ENCODE results near the gene HOXB6.

HOXB6 gene

DNA sequence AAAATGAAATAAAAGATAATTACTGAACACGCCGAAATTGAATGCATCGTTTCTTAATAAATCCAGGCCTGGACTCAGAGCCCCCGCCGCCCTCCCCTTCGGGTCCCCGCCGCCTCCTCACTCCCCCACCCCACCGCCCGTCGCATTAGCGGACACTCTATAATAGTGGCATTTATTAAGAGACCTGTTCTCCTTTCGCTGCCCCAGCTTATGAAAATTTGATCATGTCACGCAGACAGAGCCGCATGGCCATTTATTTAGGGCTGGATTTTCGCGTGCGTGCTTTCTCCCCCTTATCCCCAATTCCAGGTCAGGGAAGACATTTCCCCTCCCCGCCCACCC lies 53.6 kb downstream of the HOXB6 start:
- no peak for DNase-seq

DNA sequence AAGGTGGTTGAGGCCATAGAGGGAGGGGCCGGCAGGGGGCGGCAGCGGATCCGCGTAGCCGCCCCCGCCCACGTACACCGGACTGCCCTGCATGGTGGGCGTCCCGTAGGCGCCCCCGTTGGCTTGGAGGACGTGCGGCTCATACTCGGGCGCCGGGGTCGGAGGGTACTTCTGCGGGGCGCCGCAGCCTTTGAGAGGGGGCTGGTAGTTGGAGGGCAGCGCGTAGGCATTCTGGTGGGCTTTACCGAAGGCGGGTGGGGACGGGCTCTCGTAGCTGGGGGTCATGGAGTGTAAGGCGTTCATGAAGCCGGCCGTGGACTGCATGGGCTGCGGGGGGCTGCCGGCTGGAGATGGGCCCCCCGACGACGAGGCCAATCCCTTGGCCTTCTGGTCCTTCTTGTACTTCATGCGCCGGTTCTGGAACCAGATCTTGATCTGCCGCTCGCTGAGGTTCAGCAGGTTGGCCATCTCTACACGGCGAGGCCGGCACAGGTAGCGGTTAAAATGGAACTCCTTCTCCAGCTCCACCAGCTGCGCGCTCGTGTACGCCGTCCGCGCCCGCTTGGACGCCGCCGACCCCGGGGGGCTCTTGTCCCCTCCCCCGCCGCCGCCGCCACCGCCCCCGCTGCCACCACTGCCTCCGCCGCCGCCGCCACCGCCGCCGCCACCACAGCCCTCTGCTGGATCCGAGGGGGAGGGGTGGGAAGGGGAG lies 54.1 kb downstream of the HOXB6 start:
- DNase-seq, result no peak

DNA sequence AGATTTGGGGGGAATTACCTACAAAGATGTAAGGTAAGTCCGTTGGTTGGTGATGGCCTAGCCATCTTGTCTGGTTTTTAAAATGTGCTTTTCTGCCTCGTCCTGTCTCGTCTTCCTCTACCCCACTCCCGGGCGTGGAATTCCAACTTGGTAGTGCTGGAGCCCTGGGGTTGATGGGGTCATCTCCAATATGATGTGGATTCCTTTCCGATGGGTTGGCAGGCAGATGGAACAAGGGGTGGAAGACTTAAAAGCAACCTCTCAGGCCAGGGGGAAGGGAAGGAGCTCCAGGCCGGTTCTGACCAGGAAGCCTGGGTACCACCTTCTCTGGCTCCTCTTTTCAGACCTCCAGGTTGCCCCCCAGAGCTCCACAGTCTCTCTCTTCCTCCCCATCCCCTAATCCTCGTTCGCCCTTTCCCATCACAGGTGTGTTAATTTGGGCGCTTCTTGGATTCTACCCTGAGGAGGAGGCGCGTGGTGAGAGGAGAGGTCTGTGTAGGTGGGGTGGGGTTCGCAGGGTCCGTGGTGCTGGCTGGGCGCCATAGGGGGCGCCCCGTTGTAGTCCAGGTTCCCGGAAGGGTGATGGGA lies 54.8 kb downstream of the HOXB6 start:
- DNase-seq, result no peak

DNA sequence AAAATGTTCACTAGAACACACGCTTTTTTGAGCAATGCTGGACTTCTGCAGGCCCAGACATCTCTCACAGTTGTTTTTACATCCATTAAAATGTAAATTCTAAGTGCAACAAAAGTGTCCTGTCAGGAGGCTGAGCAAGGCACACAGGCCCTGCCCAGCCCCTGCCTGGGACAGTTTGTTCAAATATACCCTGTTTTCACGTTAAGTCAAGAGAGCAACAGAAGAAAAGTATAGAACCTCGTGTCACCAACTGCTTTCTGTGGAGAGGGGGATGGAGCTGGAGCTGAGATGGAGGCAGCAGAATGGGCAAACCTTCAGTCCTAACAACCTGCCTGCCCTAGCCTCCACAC lies 55.5 kb downstream of the HOXB6 start:
- no peak for DNase-seq

GRCh38 chr17:48548523-48549280 lies 56.1 kb downstream of the HOXB6 start:
- no peak for DNase-seq

DNA sequence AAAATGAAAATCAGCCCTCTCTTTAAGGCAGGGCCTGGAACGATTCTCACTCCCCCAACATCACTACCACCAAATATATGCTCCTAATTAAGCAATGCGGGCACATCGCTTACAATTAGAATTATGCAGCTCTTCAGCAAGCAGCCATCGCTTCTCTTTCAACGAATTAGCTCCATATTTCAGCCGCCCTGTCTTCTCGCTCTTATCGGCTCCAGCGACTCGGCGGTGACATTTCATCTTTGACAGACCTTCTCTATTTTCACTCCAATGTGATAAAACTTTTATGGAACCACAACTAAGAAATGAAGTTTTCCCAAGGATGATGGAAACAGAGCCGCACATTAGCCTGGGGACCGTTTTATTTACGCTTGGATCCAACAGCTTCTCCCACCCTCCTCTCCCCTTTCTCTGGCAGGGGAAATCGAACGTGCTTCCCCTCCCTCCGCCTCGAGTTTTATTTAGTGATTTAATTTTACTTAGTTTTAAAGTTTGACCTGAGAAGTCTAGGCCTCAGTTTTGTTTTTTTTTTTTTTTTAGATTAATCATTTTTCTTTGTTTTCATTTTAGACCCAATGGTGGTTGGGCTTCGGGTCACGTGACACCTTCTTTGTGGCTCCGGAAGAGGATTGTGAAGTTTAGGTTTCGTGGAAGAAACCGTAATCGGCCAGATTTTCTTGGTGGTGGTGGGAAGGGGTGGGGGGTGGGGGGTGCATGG lies 56.8 kb downstream of the HOXB6 start:
- no peak for DNase-seq

DNA sequence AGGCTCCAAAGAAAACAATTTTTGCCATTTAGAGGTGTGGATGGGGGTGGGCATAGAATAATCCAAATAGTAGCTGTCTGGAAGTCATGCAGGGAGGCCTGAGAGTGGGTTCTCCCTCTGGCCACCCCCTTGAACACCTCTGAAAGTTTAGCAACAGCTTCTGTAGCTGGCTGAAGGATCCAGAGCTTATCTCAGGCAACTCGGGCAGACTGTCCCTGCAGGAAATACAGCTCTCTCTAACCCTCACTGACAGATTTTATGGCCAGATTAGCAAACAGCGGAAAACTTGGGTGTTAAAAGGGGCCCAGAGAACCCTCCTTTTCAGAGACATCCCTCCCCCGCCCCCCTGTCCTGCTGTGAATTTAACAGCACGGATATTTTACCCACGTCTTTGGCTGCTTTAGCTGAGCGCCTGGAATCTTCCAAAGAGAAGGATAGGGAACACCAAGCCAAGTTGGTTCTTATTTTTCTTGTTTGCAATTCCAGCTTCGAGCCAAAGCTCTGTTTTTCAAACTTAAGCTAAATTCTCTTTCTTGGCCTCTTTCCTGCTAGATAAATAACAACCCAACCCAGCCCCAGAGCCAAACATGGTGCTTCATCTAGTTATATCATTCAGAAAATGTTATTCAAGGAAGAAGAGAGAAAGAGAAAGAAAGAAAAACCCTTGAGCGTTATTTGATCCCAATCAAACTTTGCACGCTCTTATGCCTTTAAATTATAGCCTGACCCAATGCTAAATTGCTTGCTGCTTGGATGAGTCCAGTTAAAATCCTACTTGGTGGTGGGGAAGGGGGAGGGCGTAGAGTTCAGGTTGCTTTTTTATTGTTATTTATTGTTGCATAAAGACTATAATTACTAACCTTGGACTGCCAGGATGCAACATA lies 57.6 kb downstream of the HOXB6 start:
- DNase-seq, result peak; percentile 46

DNA sequence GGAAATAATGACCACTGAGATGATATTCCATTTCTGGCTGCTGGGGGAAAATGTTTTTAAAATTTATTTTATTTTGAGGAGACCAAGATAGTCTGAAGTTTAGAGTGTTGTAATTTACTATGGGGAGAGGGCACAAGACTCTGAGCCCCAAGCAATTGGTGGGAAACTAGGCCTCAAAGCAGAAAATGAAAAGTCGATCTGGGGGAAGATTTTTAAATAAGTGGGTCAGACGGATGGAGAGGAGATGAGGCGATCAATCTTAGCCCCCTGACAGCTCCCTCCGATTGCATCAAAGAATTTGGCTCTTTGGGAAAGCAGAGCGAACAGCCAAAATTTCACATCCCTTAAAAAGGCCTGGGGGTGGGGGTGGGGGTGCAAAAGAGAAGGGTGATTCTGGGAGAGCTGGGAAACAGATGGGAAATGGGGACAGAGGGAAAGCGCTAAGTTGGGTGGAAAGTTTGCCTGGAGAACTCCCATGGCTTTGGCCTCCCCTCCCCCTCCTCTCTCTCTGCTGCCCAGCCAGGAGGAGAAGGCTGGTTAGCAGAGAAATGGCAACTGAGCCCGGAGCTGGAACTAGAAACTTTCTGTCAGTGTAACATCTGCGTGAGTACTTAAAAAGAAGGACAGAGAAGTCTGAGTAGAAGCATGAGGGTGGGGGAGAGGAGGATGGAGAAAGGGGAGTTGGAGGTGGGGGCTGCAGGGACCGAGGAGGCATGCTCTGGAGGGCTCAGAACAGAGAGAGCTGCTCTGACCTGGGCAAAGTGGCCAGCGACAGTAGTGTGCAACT lies 58.5 kb downstream of the HOXB6 start:
- no peak for DNase-seq
